Brain microvascular endothelial cell (primary cell): Measurements from ENCODE around the gene NEU1.
"Not testable (repeated sequence)": the region's sequence is repeated elsewhere in the genome, so short reads cannot be mapped to it uniquely, and the experiment has no call there.

Experiments used
- DNase-seq: peaks from one replicate; pipeline ENCODE4 v3.0.0-alpha.2; 2020
- H3K27ac ChIP-seq: fragments of 250-450 bp; sonication (Bioruptor Pico); 2 replicates; pipeline ENCODE4 v1.5.1; 2020; ENCODE audit warnings: mild to moderate bottlenecking, moderate library complexity
- H3K27me3 ChIP-seq: fragments of 250-450 bp; sonication (Bioruptor Pico); replicated peaks from 2 replicates; pipeline ENCODE4 v1.5.1; 2020; ENCODE audit warnings: mild to moderate bottlenecking
- H3K36me3 ChIP-seq: fragments of 250-450 bp; sonication (Bioruptor Pico); replicated peaks from 2 replicates; pipeline ENCODE4 v1.5.1; 2020; ENCODE audit warnings: mild to moderate bottlenecking
- H3K4me3 ChIP-seq: 2 replicates; pipeline ENCODE4 v1.5.1; 2011; ENCODE audit warnings: low read depth, mild to moderate bottlenecking, control low read depth, low read length, moderate library complexity
- in situ Hi-C: cut with HindIII; loops from 2 replicates; pipeline ENCODE4 v1.10.0; 2017; ENCODE audit warnings: low sequenced_read_pairs, low pct_ligation_motif_present
- TF ChIP-seq, protein P1 (sequence below): IDR thresholded peaks from 2 replicates; pipeline ENCODE4 v1.5.1; 2011; ENCODE audit warnings: low read depth, mild to moderate bottlenecking, moderate library complexity, low read length, control low read depth, inconsistent platforms; ENCODE audit errors: missing control alignments

The NEU1 gene

DNA sequence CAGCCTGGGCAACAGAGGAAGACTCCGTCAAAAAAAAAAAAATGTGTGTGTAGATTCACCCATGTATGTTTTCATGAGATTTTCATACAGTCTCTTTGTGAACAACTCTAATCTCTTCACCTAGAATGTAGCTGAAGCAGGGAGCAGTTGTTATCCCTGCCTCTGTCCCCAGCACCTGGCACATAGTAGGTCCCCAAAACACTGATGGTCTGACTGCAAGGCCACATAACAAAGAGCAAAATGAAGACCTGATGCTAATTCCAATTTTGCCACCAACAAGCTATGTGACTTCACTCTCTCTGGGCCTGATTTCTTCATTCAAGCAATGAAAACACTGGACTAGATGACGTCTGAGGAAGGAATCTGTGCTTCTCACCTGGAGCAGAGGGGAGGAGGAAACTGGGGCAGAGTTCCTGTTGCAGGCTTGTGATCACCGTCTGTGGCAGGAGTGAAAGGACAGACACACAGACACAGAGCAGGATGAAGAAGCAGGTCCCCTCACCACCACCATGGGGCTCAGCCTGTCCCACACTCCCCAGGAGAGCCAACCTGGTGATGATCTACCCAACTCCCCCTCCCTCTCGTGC is 11.6 kb upstream of the NEU1 start:
- Histone ChIP-seq H3K4me3 (no peak overlapping the region), H3K27ac (no peak overlapping the region), H3K36me3 (peaks cover under 1% of the 10 kb centered on the region), H3K27me3 (no peaks in the 10 kb centered on the region)
- in situ Hi-C loops: no loop called here
- TF ChIP-seq, protein P1, sequence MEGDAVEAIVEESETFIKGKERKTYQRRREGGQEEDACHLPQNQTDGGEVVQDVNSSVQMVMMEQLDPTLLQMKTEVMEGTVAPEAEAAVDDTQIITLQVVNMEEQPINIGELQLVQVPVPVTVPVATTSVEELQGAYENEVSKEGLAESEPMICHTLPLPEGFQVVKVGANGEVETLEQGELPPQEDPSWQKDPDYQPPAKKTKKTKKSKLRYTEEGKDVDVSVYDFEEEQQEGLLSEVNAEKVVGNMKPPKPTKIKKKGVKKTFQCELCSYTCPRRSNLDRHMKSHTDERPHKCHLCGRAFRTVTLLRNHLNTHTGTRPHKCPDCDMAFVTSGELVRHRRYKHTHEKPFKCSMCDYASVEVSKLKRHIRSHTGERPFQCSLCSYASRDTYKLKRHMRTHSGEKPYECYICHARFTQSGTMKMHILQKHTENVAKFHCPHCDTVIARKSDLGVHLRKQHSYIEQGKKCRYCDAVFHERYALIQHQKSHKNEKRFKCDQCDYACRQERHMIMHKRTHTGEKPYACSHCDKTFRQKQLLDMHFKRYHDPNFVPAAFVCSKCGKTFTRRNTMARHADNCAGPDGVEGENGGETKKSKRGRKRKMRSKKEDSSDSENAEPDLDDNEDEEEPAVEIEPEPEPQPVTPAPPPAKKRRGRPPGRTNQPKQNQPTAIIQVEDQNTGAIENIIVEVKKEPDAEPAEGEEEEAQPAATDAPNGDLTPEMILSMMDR: no peak
- DNase-seq: no peak

DNA sequence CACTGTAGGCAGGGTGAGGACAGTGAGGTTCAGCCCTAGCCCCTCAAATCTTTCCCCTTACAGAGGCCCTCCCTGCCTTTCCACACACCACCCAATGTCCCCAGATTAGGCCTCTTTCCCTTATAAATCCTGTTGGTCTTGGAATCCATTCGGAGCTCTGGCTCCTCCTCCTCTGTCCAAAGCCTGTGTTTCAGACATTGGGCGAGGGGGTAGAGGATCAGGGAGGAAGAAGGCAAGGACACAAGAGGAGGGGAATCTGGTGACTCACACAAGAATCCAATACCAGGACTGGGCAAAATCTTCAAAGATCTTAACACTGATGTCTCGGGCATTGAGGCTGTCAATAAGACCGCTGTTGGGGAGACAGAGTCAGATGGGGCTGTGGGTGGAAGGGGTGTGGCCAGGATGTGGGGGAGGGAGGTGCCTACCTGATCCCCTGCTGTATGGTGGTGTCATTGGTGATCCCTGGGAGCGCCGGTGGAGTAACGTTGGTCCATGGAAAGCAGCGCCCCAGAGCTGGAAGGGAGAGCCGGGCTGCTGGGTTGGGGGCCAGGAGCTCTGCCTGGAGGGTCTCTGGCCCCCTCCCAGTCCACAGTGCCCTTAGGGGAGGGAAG is 8.5 kb upstream of the NEU1 start:
- no peak overlapping the region for H3K4me3 ChIP-seq
- DNase-seq: no peak
- H3K36me3 ChIP-seq: no peaks in the 10 kb centered on the region
- H3K27ac ChIP-seq: no peak overlapping the region
- TF ChIP-seq, protein P1: no peak
- no peaks in the 10 kb centered on the region for H3K27me3 ChIP-seq
- in situ Hi-C loops: no loop called here

DNA sequence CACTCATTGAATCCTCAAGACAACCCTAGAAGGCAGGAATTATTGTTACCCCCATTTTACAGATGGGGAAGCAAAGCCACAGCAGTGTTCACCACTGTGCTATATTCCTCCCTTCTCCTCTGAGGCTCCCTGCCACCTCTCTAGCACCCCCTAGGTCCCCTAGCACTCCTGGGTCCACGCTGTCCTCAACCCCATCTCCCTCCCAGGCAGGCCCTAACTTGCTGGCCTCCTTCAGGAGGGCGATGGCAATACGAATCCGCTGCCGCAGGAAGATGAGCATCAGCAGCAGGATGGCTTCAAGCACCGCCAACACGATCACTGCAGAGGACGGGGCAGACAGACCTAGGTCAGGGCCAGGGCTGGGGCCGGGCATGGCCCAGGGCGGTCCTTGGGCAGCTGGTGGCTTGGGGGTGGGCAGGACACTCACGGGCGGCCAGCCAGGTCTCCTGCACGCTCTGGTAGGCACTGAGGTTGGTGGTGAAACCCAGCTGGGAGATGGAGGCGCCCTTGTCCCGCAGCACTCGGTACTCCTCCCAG is 7.8 kb upstream of the NEU1 start:
- Histone ChIP-seq H3K27ac (no peak overlapping the region), H3K4me3 (no peak overlapping the region), H3K36me3 (no peaks in the 10 kb centered on the region), H3K27me3 (no peaks in the 10 kb centered on the region)
- TF ChIP-seq, protein P1: peak; percentile 17
- in situ Hi-C loops: no loop called here
- DNase-seq: no peak

DNA sequence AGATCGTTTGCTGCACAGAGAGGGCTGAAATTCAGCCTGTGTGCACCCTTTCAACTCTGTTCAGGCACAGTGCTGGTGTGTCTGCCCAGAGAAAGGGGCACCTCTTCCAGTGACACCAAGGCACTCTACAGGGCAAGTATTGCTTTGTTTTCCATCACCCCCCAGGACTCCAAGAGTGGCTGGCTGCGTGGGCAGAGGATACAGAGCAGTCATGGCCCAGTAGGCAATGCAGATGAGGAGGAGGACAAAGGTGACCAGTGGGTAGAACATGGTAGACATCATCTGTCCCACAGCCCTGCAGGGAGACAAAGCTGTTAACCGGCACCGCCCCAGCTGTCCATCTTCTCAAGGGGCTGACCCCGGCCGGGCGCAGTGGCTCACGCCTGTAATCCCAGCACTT is 6.7 kb upstream of the NEU1 start:
- Histone ChIP-seq H3K4me3 (no peak overlapping the region), H3K27ac (no peak overlapping the region), H3K27me3 (no peaks in the 10 kb centered on the region), H3K36me3 (no peaks in the 10 kb centered on the region)
- TF ChIP-seq, protein P1: no peak
- in situ Hi-C loops: no loop called here
- no peak for DNase-seq

DNA sequence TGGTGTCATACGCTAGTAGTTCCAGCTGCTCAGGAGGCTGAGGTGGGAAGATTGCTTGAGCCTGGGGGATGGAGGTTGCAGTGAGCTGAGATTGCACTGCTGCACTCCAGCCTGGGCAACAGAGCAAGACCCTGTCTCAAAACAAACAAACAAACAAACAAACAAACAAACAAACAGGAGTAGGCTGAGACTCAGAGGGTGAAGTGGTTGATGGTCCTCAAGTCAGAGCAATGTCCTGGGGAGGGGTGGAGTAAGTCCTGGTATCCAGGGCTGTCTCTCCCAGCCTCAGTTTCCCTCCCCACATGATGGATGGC is 6.0 kb upstream of the NEU1 start:
- H3K27me3 ChIP-seq, H3K27ac ChIP-seq, H3K36me3 ChIP-seq, H3K4me3 ChIP-seq, DNase-seq, in situ Hi-C loops: not testable (repeated sequence)

DNA sequence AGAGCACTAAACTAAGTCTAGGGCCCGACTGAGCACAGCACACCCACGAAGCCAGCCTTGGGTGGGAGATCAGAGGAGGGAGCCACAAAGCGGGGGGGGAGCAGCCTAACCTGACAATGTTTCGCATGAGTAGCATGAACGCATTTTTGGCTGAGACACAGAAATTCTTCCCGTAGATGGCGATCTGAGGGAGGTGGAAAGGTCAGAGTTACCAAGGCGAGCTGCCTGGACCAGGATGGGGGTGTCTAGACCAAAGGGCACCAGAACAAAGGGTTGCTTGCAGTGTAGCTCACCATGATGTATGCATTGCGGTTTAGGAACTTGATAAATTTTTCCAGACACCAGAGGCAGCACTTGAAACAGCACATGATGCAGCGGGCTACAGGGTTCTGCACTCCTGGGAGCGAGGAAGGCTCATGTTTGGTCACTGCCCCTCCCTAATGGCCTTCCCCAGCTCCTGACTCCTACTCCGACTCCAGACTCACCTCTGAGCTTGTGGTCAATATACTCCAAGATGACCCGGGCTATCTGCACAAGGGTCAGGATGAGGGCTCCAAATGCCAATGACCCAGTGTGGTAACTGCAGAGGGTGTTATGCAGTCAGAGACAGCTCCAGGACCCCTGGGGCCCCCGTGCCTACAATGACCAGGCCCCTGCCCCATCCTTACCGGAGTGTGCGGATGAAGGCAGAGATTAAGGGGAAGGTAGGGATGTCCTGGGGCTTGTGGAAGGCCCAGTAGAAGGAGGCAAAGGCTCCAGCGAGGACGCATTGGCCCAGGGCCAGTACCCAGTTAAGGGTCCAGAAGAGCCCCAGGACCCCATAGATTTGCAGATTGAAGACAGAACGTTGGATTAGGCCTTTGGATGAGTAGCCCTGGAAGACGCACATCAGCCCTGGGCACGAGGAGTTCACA is 2.8 kb upstream of the NEU1 start:
- DNase-seq: no peak
- Histone ChIP-seq H3K4me3 (no peak overlapping the region), H3K27me3 (no peaks in the 10 kb centered on the region), H3K27ac (no peak overlapping the region), H3K36me3 (peaks cover 5% of the 10 kb centered on the region)
- TF ChIP-seq, protein P1: no peak
- in situ Hi-C loops: no loop called here
